ENCODE data around the gene FRYL.
A peak's percentile ranks its signal among the peaks of the same experiment; 100 is the strongest.

The FRYL gene

GRCh38 chr4:48651914-48652313 lies 128.2 kb downstream of the FRYL start:
- no peak for TF ChIP-seq CTCF (conservative IDR thresholded peaks at IDR 0.05; ENCODE audit: low read length)
- H3K4me3 ChIP-seq (ENCODE audit: low read length), result no peak overlapping the region
- peak; percentile 83 for DNase-seq (ENCODE audit: low read depth)

- no peak overlapping the region for H3K4me3 ChIP-seq (ENCODE audit: low read length)
- TF ChIP-seq CTCF (conservative IDR thresholded peaks at IDR 0.05; ENCODE audit: low read length), result no peak
- DNase-seq (ENCODE audit: low read depth), result no peak
Observed at GRCh38 chr4:48649505-48649904, 130.6 kb downstream of the FRYL start.

- TF ChIP-seq CTCF (conservative IDR thresholded peaks at IDR 0.05; ENCODE audit: low read length), result no peak
- no peak overlapping the region for H3K4me3 ChIP-seq (ENCODE audit: low read length)
- peak; percentile 43 for DNase-seq (ENCODE audit: low read depth)
Observed at GRCh38 chr4:48645225-48645794, 134.8 kb downstream of the FRYL start.

DNA sequence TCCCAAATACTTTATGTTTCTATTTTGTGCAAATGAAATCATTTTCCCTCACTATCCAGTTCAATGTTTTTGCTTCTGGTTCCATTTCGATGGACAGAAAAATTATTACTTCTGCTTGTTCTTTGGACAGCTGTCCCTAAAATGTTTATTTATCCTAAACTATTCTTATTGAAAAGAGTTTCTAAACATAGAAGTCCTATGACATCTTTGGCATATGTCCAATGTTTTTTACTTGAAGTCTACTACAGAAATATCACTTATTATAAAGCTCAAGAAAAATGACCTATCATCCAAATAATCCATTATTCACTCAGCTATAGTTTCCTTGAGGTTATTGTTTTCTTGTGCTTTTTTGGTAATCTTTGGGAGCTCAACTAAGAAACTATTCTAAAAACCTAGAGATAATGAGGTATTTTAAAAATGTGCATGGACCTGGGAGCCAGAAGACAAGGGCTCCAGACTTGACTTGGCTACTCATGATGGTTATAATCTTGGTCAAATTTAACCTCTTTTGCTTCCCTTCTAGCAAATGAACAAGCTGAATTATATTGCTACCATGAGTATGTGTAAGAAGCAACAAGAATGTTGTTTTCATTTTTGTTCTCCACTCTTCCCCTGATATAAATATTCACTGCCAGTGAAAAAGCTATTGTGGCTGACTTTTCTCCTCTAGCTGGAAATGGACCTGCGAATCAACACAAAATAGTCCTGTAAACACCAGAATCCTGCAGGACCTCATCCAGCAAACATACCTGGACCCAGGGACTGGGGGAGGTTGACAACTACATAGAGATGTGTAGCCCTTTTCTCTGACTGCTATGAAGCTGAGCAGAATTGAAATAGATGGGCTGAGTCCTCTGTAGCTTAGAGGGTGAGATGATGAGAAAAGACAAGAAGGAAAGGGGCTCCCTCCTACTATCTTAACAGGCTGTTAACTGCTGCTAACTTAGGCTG lies 137.4 kb downstream of the FRYL start:
- peak; percentile 83 for DNase-seq (ENCODE audit: low read depth)
- TF ChIP-seq CTCF (conservative IDR thresholded peaks at IDR 0.05; ENCODE audit: low read length), result no peak
- H3K4me3 ChIP-seq (ENCODE audit: low read length), result no peak overlapping the region

- DNase-seq (ENCODE audit: low read depth), result no peak
- no peak for TF ChIP-seq CTCF (conservative IDR thresholded peaks at IDR 0.05; ENCODE audit: low read length)
- H3K4me3 ChIP-seq (ENCODE audit: low read length), result no peak overlapping the region
Observed at GRCh38 chr4:48641401-48641800, 138.7 kb downstream of the FRYL start.

DNA sequence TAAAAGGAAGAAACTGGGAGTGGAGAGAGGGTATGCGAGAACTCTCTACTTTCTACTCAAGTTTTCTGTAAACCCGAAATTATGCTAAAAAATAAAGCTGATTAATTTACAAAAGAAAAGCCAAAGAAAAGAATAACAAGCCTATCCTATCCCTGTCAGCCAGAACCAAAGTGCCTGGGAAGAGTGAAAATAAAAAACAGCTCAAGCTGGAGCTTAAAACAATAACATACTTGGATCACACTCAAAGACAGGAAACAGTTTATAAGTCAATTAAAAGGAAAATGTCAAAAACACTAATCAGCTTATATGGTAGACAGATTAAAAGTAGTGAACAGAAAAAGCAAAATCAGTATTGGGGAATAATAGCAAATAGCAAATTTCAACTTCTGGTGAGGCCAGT lies 139.4 kb downstream of the FRYL start:
- DNase-seq (ENCODE audit: low read depth), result no peak
- TF ChIP-seq CTCF (conservative IDR thresholded peaks at IDR 0.05; ENCODE audit: low read length), result no peak

GRCh38 chr4:48640225-48640624 lies 139.9 kb downstream of the FRYL start:
- DNase-seq (ENCODE audit: low read depth), result no peak
- H3K4me3 ChIP-seq (ENCODE audit: low read length), result no peak overlapping the region
- no peak for TF ChIP-seq CTCF (conservative IDR thresholded peaks at IDR 0.05; ENCODE audit: low read length)

More for the DNA sequence above, 139.4 kb downstream of the FRYL start:
- no peak overlapping the region for H3K4me3 ChIP-seq (ENCODE audit: low read length)
